Activated naive CD8-positive, alpha-beta T cell (primary cell): Measurements from ENCODE around the gene ANO2.

Source experiments
- H3K27ac Mint-ChIP-seq: one replicate; pipeline ENCODE4 v1.8.0; 2021; ENCODE audit warnings: mixed read lengths
- H3K27me3 Mint-ChIP-seq: one replicate; pipeline ENCODE4 v1.8.0; 2021; ENCODE audit warnings: mixed read lengths
- H3K36me3 Mint-ChIP-seq: one replicate; pipeline ENCODE4 v1.8.0; 2021; ENCODE audit warnings: mixed read lengths
- H3K4me1 Mint-ChIP-seq: one replicate; pipeline ENCODE4 v1.8.0; 2021; ENCODE audit warnings: low read depth, mixed read lengths
- H3K4me3 Mint-ChIP-seq: one replicate; pipeline ENCODE4 v1.8.0; 2021; ENCODE audit warnings: mild to moderate bottlenecking, mixed read lengths
- H3K9me3 Mint-ChIP-seq: one replicate; pipeline ENCODE4 v1.8.0; 2021; ENCODE audit warnings: low read depth, mixed read lengths

ANO2 gene

DNA sequence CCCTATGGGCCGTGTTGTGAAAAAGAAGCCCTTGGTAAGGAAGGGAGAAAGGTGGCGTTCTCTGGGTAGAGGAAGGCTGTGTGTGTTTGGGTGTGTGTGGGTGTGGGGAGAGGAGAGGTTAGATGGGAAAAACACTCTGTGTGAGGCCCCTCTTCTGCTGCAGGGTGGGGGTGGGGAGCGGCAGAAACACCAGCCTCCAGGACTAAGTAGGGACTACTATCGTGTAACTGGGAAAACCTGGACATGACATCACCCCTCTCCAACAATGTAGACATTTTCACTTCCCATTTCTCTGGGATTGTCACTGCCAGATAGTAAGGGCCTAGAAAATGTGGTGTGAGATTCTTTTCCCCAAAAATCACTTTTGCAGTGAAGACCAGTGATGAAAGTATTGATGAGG lies 308.2 kb downstream of the ANO2 start:
- Mint-ChIP-seq H3K4me1 (peaks cover 6% of the 10 kb centered on the region), H3K4me3 (no peak overlapping the region), H3K36me3 (no peaks in the 10 kb centered on the region), H3K27me3 (peaks cover 13% of the 10 kb centered on the region), H3K9me3 (no peaks in the 10 kb centered on the region), H3K27ac (no peak overlapping the region)

DNA sequence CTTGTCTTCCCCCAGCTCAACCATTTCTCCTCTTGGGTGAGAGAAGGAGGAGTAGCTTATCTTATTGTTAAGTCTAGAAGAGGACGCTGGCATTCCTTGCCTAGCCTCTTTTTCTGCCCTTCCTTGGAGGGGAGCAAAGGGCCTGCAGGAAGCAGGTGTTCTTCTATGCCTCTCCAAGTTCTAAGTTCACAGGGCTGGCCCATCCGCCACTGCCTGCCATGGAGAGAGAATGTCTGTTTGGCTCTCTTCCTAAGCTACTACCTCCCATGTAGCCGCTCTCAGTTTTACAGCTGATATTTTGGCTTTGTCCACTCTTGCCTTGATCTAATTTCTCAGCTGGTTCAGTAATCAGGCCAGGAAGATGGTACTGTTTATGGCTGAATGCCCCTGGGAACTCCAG lies 312.0 kb downstream of the ANO2 start:
- Mint-ChIP-seq H3K27ac (no peak overlapping the region), H3K4me1 (peaks cover 6% of the 10 kb centered on the region), H3K9me3 (no peaks in the 10 kb centered on the region), H3K4me3 (no peak overlapping the region), H3K27me3 (peaks cover 7% of the 10 kb centered on the region), H3K36me3 (no peaks in the 10 kb centered on the region)

DNA sequence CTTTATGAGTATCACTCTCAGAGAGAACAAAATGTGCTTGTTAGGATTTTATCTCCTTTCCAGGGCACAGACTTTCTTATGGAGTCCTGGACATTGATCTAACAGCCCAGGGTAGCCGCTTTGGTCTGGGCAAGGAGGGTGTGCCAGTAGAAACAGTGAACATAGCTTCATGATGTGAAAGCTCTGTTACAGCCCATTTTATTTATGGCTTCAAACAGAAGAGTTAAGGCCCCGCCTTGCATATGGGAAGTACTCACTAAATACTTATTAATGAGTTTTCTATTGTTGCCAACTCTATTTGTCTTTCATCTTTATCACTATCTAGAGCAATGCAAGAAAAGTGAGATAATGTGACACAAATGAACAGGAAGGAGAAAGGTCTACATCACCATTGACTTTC lies 312.6 kb downstream of the ANO2 start:
- H3K9me3 Mint-ChIP-seq: no peaks in the 10 kb centered on the region
- no peak overlapping the region for H3K4me3 Mint-ChIP-seq

DNA sequence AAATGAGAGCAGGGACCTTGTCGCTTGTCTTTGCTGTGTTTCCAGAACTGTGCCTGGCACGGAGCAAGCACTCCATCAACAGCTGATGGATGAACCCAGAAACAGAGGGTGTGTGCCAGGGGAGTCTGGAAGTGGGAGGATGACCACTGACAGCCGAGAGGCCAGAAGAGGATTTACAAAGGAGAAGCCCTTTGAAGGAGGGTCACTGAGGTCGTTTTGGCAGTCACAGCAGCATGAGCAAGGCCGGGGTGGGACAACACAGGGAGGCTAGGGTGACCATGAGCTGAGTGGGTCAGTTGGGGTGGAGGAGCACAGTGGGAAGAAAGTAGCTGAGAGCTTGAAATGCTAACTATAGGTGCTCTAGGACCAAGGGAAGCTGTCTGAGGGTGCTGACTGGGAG lies 313.6 kb downstream of the ANO2 start:
- Mint-ChIP-seq H3K9me3 (no peaks in the 10 kb centered on the region), H3K4me1 (peaks cover 6% of the 10 kb centered on the region)

More for the DNA sequence above, 312.6 kb downstream of the ANO2 start:
- Mint-ChIP-seq H3K27ac (no peak overlapping the region), H3K36me3 (no peaks in the 10 kb centered on the region), H3K4me1 (peaks cover 6% of the 10 kb centered on the region), H3K27me3 (peaks cover 7% of the 10 kb centered on the region)

DNA sequence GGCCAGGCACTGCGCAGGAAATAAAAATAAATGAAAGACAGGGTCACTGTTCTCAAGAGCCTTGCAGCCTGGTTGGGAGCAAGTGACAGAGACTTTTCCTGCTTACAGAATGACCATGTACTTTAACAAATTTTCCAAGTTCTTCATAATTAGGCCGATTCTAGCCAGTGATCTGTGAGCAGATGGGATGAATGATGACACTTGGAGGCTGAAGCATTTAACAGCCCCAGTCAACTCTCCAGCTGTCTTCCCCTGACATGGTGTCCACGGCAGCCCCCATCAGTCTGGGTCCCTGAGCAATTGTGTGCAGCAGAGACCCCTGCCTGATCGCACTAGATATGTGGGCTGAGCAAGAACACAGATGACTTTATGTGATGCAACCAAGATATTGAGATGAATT lies 314.3 kb downstream of the ANO2 start:
- H3K9me3 Mint-ChIP-seq: no peaks in the 10 kb centered on the region
- H3K4me3 Mint-ChIP-seq: no peak overlapping the region
- no peaks in the 10 kb centered on the region for H3K36me3 Mint-ChIP-seq
- H3K27ac Mint-ChIP-seq: no peak overlapping the region
- peaks cover 8% of the 10 kb centered on the region for H3K27me3 Mint-ChIP-seq
- peaks cover 2% of the 10 kb centered on the region for H3K4me1 Mint-ChIP-seq

More for the DNA sequence above, 313.6 kb downstream of the ANO2 start:
- Mint-ChIP-seq H3K36me3 (no peaks in the 10 kb centered on the region), H3K27me3 (peaks cover 7% of the 10 kb centered on the region), H3K27ac (no peak overlapping the region), H3K4me3 (no peak overlapping the region)

DNA sequence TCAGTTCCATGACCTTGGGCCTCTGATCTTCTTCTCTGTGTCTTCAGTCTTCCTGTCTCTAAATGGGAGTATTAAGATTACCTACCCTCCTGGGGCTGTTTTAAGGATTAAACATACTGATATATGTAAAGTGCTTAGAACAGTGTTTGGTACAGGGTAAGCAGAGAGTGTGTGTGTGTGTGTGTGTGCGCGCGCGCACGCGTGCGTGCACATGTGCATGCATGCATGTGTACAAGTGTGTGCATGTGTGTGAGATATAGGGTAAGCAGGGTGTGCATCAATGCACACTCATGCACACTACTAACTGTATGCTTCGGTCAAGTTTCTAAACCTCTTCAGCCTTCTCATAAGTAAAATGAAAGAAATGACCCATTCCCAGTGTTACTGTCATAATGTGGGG lies 316.6 kb downstream of the ANO2 start:
- Mint-ChIP-seq H3K27me3 (peaks cover 3% of the 10 kb centered on the region), H3K4me3 (no peak overlapping the region), H3K27ac (no peak overlapping the region), H3K4me1 (no peaks in the 10 kb centered on the region), H3K9me3 (no peaks in the 10 kb centered on the region), H3K36me3 (no peaks in the 10 kb centered on the region)

DNA sequence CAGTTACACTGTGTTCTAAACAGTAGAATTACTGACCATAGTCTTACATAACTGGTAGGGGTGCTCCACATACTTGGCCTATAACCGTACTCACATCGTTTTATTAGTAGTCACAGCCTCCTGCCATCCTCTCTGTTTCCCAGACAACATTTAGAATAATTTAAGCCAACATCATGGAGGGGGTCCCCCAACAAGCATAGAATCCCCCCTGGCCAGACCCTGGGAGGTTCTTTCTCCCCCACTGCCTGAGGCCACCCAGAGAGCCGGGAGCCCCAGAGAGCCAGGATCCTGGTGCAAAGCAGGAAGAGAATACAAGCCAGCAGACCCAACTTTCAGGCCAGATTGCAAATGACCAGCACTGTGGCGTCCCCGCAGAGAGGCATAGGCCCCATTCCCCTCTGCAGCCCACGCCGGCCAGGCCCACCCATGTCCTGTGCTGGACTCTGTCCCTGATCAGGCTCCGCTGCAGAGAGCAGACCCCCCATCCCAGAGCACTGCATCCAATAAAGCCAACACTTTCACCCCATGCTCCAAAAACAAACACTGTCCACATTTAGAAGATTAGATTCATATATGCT lies 317.9 kb downstream of the ANO2 start:
- Mint-ChIP-seq H3K27ac (no peak overlapping the region), H3K4me3 (no peak overlapping the region), H3K4me1 (no peaks in the 10 kb centered on the region), H3K36me3 (no peaks in the 10 kb centered on the region), H3K9me3 (no peaks in the 10 kb centered on the region), H3K27me3 (peaks cover 1% of the 10 kb centered on the region)

DNA sequence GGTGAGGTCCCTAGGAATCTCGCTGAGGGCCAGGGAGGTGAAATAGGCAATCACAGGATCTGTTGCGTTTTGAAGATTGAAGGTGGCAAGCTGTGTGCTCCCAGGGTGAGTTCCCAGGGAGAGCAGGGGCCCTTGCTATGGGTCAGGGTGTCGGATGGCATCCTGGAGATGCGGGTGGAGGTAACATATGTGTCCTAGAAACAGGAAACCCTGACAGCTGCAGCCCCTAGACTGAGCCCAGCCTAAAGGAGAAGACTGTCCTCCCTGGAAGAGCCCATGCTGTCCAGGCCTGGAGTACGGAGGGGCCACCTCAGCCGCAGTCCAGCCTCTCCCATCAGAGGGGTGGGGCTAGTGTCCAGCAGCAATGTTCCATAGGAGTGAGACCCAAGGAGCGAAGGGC lies 318.9 kb downstream of the ANO2 start:
- Mint-ChIP-seq H3K4me3 (no peak overlapping the region), H3K27me3 (peaks cover 3% of the 10 kb centered on the region), H3K36me3 (no peaks in the 10 kb centered on the region), H3K4me1 (no peaks in the 10 kb centered on the region), H3K27ac (no peak overlapping the region), H3K9me3 (no peaks in the 10 kb centered on the region)

DNA sequence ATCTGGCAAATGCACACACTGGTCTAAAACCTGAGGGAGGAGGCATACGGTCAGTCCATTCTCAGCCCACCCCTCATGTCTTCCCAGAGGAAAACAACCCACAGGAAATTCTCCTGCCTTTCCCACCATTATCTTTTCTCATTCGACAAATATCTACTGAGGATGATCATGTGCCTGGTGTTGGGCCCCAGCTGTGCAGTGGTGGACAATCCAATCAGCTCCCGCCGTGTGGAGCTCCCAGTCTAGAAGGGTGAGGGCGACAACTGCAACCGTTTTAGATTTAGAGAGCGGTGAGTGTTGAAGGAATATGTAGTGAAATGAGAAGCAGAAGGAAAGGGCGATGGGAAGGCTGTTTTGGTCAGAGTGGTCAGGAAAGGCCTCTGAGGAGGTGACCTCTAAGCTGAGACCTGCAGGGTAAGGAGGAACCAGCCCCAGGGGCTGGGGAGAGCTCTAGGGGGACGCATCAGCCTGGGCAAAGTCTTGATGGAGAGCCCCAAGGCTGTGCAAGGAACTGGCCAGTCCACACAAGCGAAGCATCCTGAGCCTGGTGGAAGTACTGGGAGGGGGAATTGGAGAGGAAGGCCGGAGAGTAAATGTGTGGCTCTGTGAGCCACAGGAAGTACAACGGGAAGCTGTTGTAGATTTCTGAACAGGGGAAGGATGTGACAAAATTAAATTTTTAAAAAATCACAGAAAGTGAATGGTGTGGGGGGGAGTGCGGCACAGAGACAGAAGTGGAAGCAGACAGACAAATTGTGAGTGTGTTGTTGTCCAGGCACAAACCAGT lies 320.4 kb downstream of the ANO2 start:
- Mint-ChIP-seq H3K36me3 (no peaks in the 10 kb centered on the region), H3K4me3 (no peak overlapping the region), H3K27me3 (peaks cover 3% of the 10 kb centered on the region), H3K9me3 (no peaks in the 10 kb centered on the region), H3K4me1 (no peaks in the 10 kb centered on the region), H3K27ac (no peak overlapping the region)

DNA sequence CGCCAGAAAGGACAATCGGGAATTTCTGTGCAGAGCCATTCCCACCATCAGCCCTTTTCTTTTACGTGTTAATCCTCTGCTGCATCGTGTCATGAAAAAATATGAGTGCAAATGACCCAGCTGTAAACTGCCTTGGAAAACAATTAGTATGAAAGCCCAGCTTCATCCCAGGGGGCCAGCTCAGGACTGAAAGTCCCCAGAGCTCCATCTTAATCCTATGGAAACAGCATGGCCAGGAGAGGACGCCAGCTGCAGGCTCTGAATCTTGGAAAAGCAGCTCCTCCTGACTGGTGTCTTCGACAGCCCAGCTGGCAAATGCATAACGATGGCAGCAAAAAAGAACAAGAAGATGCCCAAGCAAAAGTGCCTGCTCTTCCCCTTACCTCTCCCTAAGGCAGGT lies 321.6 kb downstream of the ANO2 start:
- H3K9me3 Mint-ChIP-seq: no peaks in the 10 kb centered on the region
- no peak overlapping the region for H3K4me3 Mint-ChIP-seq
- H3K27ac Mint-ChIP-seq: no peak overlapping the region
- H3K4me1 Mint-ChIP-seq: no peaks in the 10 kb centered on the region
- peaks cover 4% of the 10 kb centered on the region for H3K27me3 Mint-ChIP-seq
- no peaks in the 10 kb centered on the region for H3K36me3 Mint-ChIP-seq

DNA sequence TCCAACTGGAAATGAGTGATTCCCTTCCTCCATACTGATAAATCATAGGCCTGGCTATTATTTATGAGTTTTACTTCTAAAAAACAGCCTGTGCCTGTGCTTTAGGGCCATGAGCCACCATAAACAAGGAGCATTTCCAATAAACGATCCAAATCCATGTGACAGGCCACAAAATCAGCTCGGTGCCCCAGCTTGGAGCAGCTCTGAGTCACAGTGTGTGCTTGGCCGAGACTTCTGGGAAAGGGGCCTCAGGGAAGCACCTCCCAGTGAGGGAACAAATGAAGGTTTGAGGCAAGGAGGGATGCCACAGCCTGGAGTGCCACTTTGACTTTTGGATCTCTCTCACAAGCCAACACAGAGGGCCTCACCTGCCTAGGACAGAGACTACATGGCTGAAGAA lies 322.8 kb downstream of the ANO2 start:
- H3K4me3 Mint-ChIP-seq: no peak overlapping the region
- H3K27me3 Mint-ChIP-seq: peaks cover 4% of the 10 kb centered on the region
- no peaks in the 10 kb centered on the region for H3K4me1 Mint-ChIP-seq
- no peaks in the 10 kb centered on the region for H3K9me3 Mint-ChIP-seq
- no peak overlapping the region for H3K27ac Mint-ChIP-seq
- H3K36me3 Mint-ChIP-seq: no peaks in the 10 kb centered on the region

DNA sequence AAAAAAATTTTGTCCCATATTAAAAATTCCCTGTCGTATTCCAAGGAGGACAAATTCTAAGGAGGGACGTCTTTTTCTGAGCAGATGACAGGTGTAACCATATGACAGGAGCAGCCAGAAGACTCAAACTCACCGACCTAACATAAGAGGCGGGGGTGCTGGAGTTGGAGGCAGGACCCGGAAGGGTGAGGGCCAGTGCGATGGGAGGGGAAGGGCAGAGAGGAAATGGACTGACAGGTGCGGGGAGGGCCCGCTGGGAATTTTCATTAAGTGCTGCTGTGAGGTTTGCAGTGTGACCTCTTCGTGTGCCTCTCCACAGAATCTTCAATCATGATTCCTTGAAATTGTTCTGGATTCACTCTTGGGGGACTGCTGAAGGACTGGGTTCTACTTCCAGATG lies 323.7 kb downstream of the ANO2 start:
- no peaks in the 10 kb centered on the region for H3K9me3 Mint-ChIP-seq
- H3K27me3 Mint-ChIP-seq: peaks cover 4% of the 10 kb centered on the region
- no peaks in the 10 kb centered on the region for H3K36me3 Mint-ChIP-seq
- H3K4me1 Mint-ChIP-seq: no peaks in the 10 kb centered on the region
- H3K27ac Mint-ChIP-seq: no peak overlapping the region
- H3K4me3 Mint-ChIP-seq: no peak overlapping the region

DNA sequence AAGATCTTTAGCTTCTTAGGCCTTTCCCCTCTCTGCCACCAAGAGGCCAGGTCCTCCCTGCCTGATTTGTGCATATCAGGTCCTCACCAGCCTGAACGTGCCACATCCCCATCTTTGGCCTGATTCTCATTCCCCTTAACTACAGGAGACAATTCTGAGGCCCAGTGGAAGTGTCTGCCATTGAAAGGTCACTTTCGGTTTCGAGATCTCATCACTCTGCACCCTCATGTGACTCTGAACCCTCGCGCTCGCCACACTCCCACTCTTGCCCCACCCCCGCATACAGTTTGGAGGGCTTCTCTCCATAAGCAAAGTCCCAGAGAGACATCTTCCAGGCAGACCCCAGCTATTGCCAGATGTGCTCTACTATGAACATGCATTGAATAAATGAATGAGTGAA lies 324.2 kb downstream of the ANO2 start:
- Mint-ChIP-seq H3K27me3 (peaks cover 3% of the 10 kb centered on the region), H3K4me1 (no peaks in the 10 kb centered on the region), H3K4me3 (no peak overlapping the region), H3K9me3 (no peaks in the 10 kb centered on the region), H3K27ac (no peak overlapping the region), H3K36me3 (no peaks in the 10 kb centered on the region)

DNA sequence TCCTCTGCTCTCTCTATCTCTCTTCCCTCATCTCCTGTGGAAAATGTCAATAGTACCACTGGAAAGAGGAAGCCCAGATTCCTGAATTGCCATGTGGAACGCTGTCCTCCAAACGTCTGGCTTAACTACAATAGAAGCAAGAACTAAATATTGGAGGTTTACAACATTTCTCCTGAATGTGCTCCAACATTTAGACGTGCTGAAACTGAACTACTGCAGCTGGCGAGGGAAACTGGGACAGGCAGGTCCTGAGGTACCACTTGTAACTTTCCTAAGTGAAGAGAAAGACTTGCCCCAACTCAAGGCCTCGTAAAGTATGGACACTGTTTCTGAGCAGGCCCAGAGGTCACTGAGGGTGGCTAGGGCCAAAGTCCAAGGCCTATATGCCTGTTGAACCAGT lies 325.4 kb downstream of the ANO2 start:
- Mint-ChIP-seq H3K9me3 (no peaks in the 10 kb centered on the region), H3K27ac (no peak overlapping the region), H3K4me3 (no peak overlapping the region), H3K27me3 (peaks cover 3% of the 10 kb centered on the region), H3K36me3 (no peaks in the 10 kb centered on the region), H3K4me1 (no peaks in the 10 kb centered on the region)

DNA sequence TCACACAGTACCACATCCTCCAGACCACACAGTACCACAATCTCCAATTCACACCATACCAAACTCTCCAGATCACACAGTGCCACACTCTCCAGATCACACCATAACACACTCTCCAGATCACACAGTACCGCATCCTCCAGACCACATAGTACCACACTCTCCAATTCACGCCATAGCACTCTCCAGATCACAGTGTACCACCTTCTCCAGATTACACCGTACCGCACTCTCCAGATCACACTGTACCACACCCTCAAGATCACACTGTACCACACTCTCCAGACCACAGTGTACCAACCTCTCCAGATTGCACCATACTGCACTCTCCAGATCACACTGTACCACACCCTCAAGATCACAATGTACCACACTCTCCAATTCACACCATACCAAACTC lies 328.2 kb downstream of the ANO2 start:
- H3K4me3 Mint-ChIP-seq: no peak overlapping the region
- peaks cover 3% of the 10 kb centered on the region for H3K27me3 Mint-ChIP-seq
- no peaks in the 10 kb centered on the region for H3K4me1 Mint-ChIP-seq
- H3K27ac Mint-ChIP-seq: no peak overlapping the region
- H3K9me3 Mint-ChIP-seq: no peaks in the 10 kb centered on the region
- H3K36me3 Mint-ChIP-seq: no peaks in the 10 kb centered on the region

DNA sequence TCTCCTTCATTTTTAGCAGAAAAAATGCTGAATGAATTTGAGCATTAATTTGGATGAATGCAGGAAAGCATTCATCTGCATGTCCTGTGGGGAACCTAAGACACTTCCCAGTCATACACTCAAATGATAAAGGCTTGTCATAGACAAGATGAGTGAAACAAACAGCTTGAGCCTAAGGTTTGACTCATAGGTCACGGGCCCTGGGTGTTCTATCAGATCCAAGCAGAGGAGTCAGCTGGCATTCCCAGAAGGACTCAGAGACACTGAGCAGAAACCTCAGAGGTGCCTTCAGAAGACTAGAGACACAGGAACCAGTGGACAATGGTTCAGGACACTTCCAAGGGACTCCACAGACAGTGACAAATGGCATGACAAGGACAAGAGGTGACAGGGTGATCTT lies 329.3 kb downstream of the ANO2 start:
- no peak overlapping the region for H3K27ac Mint-ChIP-seq
- peaks cover 1% of the 10 kb centered on the region for H3K27me3 Mint-ChIP-seq
- H3K9me3 Mint-ChIP-seq: no peaks in the 10 kb centered on the region

More for the DNA sequence above, 329.3 kb downstream of the ANO2 start:
- Mint-ChIP-seq H3K4me1 (no peaks in the 10 kb centered on the region), H3K36me3 (no peaks in the 10 kb centered on the region), H3K4me3 (no peak overlapping the region)
